ENCODE results near the gene EED. TPM values are rescaled to one million over a fixed set of nuclear protein-coding genes. Genes with fewer than 3 reads are reported as not detected.
"Not testable (repeated sequence)": the region's sequence is repeated elsewhere in the genome, so short reads cannot be mapped to it uniquely, and the experiment has no call there.

The EED gene
- total RNA-seq, 2 donors from 2014 or later = 21.9 to 28.3 TPM

- H3K27ac ChIP-seq = no peak overlapping the region
- H3K27me3 ChIP-seq = no peaks in the 10 kb centered on the region
- H3K9ac ChIP-seq (ENCODE audit: low read depth in 2 of 2, low read length in 2 of 2) = no peak overlapping the region
- TF ChIP-seq CTCF (IDR thresholded peaks at IDR 0.05) = no peak
- H3K9me3 ChIP-seq = no peaks in the 10 kb centered on the region
- no peak for DNase-seq
- H3K36me3 ChIP-seq = no peaks in the 10 kb centered on the region
- no peaks in the 10 kb centered on the region for H3K4me1 ChIP-seq
- intact Hi-C loops (cut with DNase I) = loop anchor here (5.0 kb wide), 2 partner anchors 182 to 277 kb away; no protein-coding TSS in a partner anchor
- no peak overlapping the region for H3K4me3 ChIP-seq
Measured at GRCh38 chr11:86219311-86220193, 25.0 kb upstream of the EED start.

- intact Hi-C loops (cut with DNase I) = no loop called here
Measured at GRCh38 chr11:86220653-86221052, 23.9 kb upstream of the EED start.

GRCh38 chr11:86222081-86222480 is 22.5 kb upstream of the EED start:
- H3K9me3 ChIP-seq = no peaks in the 10 kb centered on the region
- no peak overlapping the region for H3K4me3 ChIP-seq
- no peak for DNase-seq
- no peaks in the 10 kb centered on the region for H3K4me1 ChIP-seq
- no peak overlapping the region for H3K27ac ChIP-seq
- H3K36me3 ChIP-seq = no peaks in the 10 kb centered on the region
- H3K9ac ChIP-seq (ENCODE audit: low read depth in 2 of 2, low read length in 2 of 2) = no peak overlapping the region
- no peaks in the 10 kb centered on the region for H3K27me3 ChIP-seq
- intact Hi-C loops (cut with DNase I) = no loop called here
- no peak for TF ChIP-seq CTCF (IDR thresholded peaks at IDR 0.05)

More at GRCh38 chr11:86220653-86221052, 23.9 kb upstream of the EED start:
- no peak overlapping the region for H3K9ac ChIP-seq (ENCODE audit: low read depth in 2 of 2, low read length in 2 of 2)
- H3K27ac ChIP-seq = no peak overlapping the region
- no peaks in the 10 kb centered on the region for H3K4me1 ChIP-seq
- no peak for DNase-seq
- no peak for TF ChIP-seq CTCF (IDR thresholded peaks at IDR 0.05)
- no peaks in the 10 kb centered on the region for H3K36me3 ChIP-seq
- H3K9me3 ChIP-seq = no peaks in the 10 kb centered on the region
- H3K4me3 ChIP-seq = no peak overlapping the region
- H3K27me3 ChIP-seq = no peaks in the 10 kb centered on the region

GRCh38 chr11:86224575-86224974 is 20.0 kb upstream of the EED start:
- H3K36me3 ChIP-seq; H3K9me3 ChIP-seq; H3K27ac ChIP-seq; H3K4me1 ChIP-seq; intact Hi-C loops (cut with DNase I); DNase-seq; H3K9ac ChIP-seq (ENCODE audit: low read depth in 2 of 2, low read length in 2 of 2); H3K4me3 ChIP-seq; H3K27me3 ChIP-seq: not testable (repeated sequence)

- H3K36me3 ChIP-seq; H3K27me3 ChIP-seq; H3K9me3 ChIP-seq; H3K27ac ChIP-seq; H3K4me3 ChIP-seq; H3K9ac ChIP-seq (ENCODE audit: low read depth in 2 of 2, low read length in 2 of 2); intact Hi-C loops (cut with DNase I); H3K4me1 ChIP-seq; DNase-seq: not testable (repeated sequence)
Measured at GRCh38 chr11:86225344-86225743, 19.2 kb upstream of the EED start.

GRCh38 chr11:86228269-86229038 is 16.1 kb upstream of the EED start:
- no peak for TF ChIP-seq CTCF (IDR thresholded peaks at IDR 0.05)
- no peaks in the 10 kb centered on the region for H3K27me3 ChIP-seq
- DNase-seq = no peak
- no peaks in the 10 kb centered on the region for H3K4me1 ChIP-seq
- no peak overlapping the region for H3K9ac ChIP-seq (ENCODE audit: low read depth in 2 of 2, low read length in 2 of 2)
- intact Hi-C loops (cut with DNase I) = no loop called here
- H3K27ac ChIP-seq = no peak overlapping the region
- H3K9me3 ChIP-seq = no peaks in the 10 kb centered on the region
- no peaks in the 10 kb centered on the region for H3K36me3 ChIP-seq
- H3K4me3 ChIP-seq = no peak overlapping the region

- intact Hi-C loops (cut with DNase I); DNase-seq; H3K9ac ChIP-seq (ENCODE audit: low read depth in 2 of 2, low read length in 2 of 2); H3K27ac ChIP-seq; H3K4me1 ChIP-seq; H3K27me3 ChIP-seq; H3K4me3 ChIP-seq; H3K36me3 ChIP-seq; H3K9me3 ChIP-seq: not testable (repeated sequence)
Measured at GRCh38 chr11:86229039-86229330, 15.6 kb upstream of the EED start.
